ENCODE results near the gene HSPA12A. TPM values are rescaled to one million over a fixed set of nuclear protein-coding genes. Genes with fewer than 3 reads are reported as not detected.
A peak's percentile ranks its signal among the peaks of the same experiment; 100 is the strongest.

Gene HSPA12A
- polyA plus RNA-seq, 1 donor: 8.0 TPM

GRCh38 chr10:116664631-116665030, 77.7 kb downstream of the HSPA12A start:
- no peak for DNase-seq

GRCh38 chr10:116663342-116663741, 79.0 kb downstream of the HSPA12A start:
- no peak for DNase-seq

DNA sequence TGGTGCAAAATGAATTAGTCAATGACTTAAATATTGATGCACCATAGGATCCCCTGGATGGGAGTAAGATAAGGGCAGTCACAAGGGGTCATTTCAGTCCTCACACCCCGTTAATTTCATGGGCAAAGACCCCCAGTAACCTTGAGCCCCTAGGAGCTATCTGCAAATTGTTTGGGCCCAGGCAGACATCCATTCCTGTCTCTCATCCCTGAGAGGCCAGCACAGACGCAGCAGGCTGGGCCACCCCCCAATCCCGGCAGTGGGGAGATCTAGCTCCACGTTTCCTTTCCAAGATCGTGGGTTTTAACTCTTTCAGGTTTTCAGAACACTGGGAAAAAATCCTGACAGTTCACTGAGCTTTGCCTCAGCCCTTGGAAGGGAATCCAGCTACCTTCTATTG, 81.5 kb downstream of the HSPA12A start:
- no peak for DNase-seq

DNA sequence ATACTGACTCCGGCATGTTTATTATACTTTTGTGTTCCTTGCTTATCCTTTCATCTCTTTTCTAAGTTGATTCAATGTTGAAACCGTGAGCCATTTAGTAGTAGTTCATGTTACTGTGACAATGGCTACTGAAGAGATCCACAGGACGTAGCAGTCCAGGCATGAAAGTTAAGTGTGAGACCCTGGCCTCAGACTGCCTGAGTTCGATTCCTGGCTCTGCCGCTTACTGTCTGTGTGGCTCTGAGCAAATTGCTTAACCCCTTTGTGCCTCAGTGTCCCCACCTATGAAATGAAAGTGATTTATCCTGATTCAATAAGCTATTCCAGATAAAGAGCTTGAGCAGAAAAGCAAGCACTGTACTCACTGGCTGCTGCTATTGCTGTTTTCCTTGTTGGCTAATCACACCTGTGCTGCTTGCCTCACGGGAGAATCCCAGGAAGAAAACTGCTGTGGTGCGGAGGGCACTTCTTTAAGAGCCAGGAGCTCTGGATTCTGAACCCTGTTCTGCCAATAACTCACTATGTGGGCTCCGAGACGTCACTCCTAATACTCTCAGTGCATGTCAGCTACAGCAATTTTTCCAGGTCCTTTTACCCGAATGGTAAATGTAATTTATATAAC, 83.2 kb downstream of the HSPA12A start:
- no peak for DNase-seq

DNA sequence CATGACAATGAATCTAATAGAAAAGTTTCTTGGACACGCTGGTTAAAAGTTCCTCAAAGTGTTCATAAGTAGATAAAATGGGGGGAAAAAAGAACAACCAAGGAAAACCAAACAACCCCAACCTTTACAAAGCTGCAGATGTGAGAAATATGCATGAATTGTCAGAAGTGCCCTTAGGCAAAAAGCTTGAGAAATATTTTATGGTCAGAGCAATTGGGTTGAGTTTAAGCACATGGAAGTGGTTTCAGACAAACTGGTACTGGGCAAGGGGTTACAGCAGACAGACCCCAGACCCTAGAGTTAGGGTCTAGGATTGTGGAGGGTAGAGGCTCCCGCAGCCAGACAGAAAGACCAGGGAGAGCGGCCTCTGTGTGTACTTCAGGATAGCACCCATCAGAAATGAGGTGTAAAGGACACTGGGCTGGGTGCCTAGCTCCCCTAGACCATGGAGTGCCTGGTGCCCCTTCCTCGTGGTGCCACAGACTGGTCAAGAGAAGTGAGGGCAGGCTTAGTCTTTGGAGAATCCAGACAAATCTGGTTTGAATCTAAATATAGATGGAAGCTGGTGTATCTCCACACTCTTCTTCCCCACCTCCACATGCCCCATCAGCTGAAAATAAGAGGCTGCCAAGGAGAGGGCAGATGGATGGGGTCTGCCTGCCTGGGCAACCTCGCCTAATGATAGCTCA, 84.4 kb downstream of the HSPA12A start:
- DNase-seq: no peak

- no peak for DNase-seq
These were observed 86.3 kb downstream of the HSPA12A start for GRCh38 chr10:116656044-116656443.

GRCh38 chr10:116655568-116655967, 86.8 kb downstream of the HSPA12A start:
- no peak for DNase-seq

GRCh38 chr10:116654816-116655215, 87.5 kb downstream of the HSPA12A start:
- no peak for DNase-seq

- DNase-seq: no peak
These were observed 88.5 kb downstream of the HSPA12A start for GRCh38 chr10:116653885-116654284.

DNA sequence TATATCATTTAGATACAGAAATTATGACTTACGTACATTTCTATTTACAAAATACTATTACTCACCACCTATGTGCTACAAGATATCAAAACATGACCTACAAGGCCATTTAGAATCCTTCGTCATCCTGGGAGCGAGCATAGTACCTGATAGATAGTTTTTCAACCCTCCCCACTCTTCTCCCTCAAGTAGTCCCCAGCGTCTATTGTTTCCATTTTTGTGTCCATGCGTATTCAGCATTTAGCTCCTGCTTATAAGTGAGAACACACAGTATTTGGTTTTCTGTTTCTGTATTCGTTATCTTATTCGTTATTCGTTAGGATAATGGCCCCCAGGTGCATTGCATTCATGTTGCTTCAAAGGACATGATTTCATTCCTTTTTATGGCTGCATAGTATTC, 93.5 kb downstream of the HSPA12A start:
- no peak for DNase-seq

- no peak for DNase-seq
These were observed 95.9 kb downstream of the HSPA12A start for GRCh38 chr10:116646502-116646901.

DNA sequence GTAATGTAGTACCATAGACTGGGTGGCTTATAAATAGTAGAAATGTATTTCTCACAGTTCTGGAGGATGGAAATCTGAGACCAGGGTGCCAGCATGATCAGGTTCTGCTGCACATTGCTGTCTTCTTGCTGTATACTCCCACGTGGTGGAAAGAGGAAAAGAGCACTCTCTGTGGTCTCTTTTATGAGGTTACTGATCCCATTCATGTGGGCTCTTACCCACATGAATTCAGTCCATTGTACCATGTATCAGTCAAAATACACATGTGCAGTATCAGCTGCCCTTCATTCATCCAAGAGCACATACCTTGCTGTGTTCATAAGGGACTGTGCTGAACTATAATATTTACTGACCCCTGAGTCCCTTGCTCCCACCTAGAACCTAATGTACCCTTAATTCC, 104.5 kb downstream of the HSPA12A start:
- no peak for DNase-seq

- DNase-seq: no peak
These were observed 105.4 kb downstream of the HSPA12A start for GRCh38 chr10:116636976-116637375.

GRCh38 chr10:116636385-116636784, 106.0 kb downstream of the HSPA12A start:
- no peak for DNase-seq

DNA sequence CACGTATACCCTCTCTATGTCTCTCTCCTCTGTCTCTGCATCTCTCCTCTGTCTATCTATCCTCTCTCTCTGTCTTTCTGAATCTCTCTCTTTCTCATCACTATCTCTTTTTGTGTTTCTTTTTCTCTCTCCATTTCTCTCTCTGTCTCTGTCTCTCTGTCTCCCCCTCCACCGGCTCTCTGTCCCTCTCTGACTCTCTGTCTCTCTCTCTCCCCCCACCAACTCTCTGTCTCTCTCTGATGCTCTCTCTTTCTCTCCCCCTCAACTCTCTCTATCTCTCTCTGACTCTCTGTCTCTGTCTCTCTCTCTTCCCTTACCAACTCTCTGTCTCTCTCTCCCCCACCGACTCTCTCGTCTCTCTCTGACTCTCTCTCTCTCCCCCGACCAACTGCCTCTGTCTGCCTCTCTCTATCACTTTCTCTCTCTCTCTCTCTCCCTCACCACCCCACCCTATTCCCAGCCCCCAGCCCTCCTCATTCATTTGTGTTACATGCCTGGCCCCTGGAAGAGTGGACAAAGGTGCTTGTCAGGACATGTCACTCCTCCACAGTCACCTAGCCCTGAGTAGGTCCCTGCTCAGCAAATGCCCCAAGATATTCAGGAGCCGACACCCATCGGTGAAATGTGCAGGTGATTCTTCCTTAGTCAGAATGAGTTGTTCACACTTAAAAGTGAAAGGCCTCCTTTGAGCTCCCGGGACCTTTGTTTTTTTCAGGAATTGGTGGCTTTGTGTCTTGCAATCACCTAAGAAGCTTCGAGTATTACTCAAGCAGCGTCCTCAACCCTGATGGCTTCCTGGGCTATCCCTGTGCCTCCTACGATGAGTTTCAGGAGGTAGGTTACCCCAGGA, 108.0 kb downstream of the HSPA12A start:
- no peak for DNase-seq

DNA sequence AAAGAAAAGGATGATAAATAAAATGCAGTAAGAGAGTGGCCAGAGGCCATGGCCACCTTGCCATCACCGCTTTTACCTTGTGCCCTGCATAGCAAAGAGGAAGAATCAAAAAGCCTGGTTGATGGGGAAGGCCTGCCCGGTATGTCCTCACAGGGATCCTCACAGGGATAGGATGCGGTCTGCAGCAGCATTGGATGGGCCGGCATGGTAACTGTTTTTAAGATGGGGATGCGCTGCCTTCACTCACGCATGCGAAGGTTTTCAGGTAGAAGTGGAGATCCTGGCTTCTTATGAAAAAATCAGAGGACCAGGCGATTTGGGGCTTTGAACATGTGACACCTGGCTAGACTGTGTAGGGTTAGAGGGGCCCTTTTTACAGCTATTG, 109.2 kb downstream of the HSPA12A start:
- DNase-seq: no peak

DNA sequence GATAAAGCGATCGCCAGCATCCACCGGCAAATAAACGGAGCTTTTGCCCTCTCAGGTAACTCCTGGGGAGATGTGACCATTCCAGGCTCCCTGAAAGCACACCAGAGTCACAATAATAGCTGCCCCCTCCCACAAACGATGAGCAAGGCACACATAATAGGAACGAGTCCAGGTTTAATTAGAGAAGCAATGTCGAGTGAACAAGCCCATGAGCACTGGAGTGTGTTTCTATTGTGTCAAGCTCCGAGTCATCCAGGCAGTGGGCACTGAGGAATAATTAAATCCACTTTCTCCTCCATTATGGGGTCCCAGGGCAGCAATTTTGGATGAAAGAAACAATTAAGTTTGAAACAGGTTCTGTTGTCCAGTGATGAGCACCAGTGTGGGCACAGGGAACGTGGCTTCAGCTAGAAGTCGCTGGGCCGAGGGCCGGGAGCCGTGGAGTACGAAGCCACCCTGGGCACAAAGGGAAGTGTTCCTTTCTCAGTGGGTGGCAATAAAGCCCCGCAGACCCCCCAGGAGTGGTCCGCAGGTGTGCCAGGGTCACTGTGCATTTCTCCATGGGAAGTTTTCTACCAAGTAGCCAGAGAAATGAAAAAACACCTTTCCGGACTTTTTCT, 109.7 kb downstream of the HSPA12A start:
- no peak for DNase-seq

- no peak for DNase-seq
These were observed 110.5 kb downstream of the HSPA12A start for GRCh38 chr10:116631871-116632295.

DNA sequence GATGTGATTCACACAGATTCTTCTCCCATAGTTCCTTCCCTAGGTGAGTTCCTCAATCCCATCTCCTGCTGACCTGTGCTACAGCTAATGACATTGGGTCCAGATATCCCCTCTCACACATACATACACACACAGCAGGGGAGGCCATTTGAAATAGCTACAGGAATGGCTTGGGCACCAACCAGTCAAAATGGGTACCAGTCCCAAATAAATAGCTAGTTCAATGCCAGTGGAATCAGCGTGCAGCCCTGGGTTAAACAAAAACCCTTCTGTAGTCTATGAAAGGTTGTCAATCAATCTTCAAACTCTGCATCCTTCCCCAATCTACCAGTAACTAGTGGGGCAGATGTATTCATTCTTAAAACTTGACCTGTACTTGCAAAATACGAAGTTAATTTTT, 112.3 kb downstream of the HSPA12A start:
- DNase-seq: no peak

- no peak for DNase-seq
These were observed 113.0 kb downstream of the HSPA12A start for GRCh38 chr10:116629340-116629739.

DNA sequence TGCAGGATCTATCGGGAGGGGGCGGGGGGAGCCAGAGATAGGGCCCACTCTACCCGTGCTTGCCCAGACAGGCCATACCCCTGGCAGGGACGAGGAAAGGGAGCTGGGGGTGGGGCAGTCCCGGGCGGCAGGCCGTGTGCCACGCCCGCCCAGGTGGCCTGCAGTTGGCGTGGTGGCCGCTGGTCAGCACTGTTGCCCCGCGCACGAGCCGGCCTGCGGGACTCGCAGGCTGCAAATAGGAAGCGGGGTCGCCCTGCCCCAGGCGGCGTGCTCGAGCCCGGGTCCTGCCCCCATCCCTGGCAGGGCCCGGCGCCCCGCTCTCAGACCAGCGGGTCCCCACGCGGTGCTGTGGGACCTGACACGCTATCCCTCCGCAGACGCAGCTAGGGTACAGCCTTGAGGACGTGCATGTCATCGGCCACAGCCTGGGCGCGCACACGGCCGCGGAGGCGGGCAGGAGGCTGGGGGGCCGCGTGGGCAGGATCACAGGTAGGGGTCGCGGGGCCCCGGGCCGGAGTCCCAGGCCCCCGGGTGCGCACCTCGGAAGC, 114.9 kb downstream of the HSPA12A start:
- DNase-seq: peak; percentile 16

DNA sequence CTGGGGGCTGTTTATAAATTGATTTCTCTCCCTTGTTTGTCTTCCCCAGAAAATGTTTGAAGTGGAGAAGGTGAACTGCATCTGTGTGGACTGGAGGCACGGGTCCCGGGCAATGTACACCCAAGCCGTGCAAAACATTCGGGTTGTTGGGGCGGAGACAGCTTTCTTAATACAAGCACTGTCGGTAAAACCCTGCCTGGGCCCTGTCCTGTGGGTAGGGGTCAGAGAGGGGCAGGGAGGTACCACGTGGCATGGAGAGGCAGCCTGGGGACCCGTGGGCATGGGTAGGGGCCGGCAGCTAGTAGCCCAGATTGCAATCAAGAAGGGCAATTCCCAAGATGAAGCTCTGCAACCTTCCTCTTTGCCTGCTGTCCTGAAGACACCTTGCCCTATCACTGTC, 115.6 kb downstream of the HSPA12A start:
- DNase-seq: no peak

- DNase-seq: no peak
These were observed 116.5 kb downstream of the HSPA12A start for GRCh38 chr10:116625845-116626244.
